Measurements from ENCODE around the gene RBM33. TPM values are rescaled to one million over a fixed set of nuclear protein-coding genes. Genes with fewer than 3 reads are reported as not detected.

RBM33 gene
- total and polyA plus RNA-seq, 2 of the 13 experiments (the other 11 are each of a cell fraction or from before 2014, with no cell fraction given) = 12.4 to 28.9 TPM

- TF ChIP-seq ZNF225 (CRISPR knock-in tag; IDR thresholded peaks at IDR 0.05) (0 out of 2 replicates have a peak, but pooled peaks have one; percentile 3), ZIK1 (CRISPR knock-in tag; IDR thresholded peaks at IDR 0.05; ENCODE audit: borderline replicate concordance, low read depth) (0 out of 2 replicates have a peak, but pooled peaks have one; percentile 8), PAF1 (CRISPR knock-in tag; IDR thresholded peaks at IDR 0.05) (no peak), BRD4 (CRISPR knock-in tag; IDR thresholded peaks at IDR 0.05) (0 out of 2 replicates have a peak, but pooled peaks have one; percentile 12), RBM39 (IDR thresholded peaks at IDR 0.05; ENCODE audit: low read depth, low read length, poor library complexity, severe bottlenecking) (peak; percentile 5), ZFP90 (CRISPR knock-in tag; IDR thresholded peaks at IDR 0.05; ENCODE audit: borderline replicate concordance) (0 out of 2 replicates have a peak, but pooled peaks have one; percentile 12), RXRA (CRISPR knock-in tag; IDR thresholded peaks at IDR 0.05) (no peak; the same call in 1 of the 2 replicates), HDAC1 (CRISPR knock-in tag; IDR thresholded peaks at IDR 0.05) (peak; percentile 33; the same call in 1 of the 2 replicates), ZSCAN29 (CRISPR knock-in tag; conservative IDR thresholded peaks at IDR 0.05) (no peak), E2F1 (CRISPR knock-in tag; IDR thresholded peaks at IDR 0.05) (0 out of 2 replicates have a peak, but pooled peaks have one; percentile 1), IRF2 (CRISPR knock-in tag; IDR thresholded peaks at IDR 0.05) (peak; percentile 27; the same call in 1 of the 2 replicates), ZNF691 (CRISPR knock-in tag; IDR thresholded peaks at IDR 0.05; ENCODE audit: borderline replicate concordance, low read depth) (0 out of 2 replicates have a peak, but pooled peaks have one; percentile 32), ZNF263 (CRISPR knock-in tag; IDR thresholded peaks at IDR 0.05) (peak; percentile 33; the same call in 1 of the 2 replicates), CTCF (CRISPR knock-in tag; IDR thresholded peaks at IDR 0.05) (peak; percentile 28), SUZ12 (IDR thresholded peaks at IDR 0.05; ENCODE audit: low read depth, low read length) (no peak), PATZ1 (CRISPR knock-in tag; IDR thresholded peaks at IDR 0.05) (peak; percentile 75), ZNF468 (CRISPR knock-in tag; IDR thresholded peaks at IDR 0.05) (no peak), ZBTB3 (CRISPR knock-in tag; IDR thresholded peaks at IDR 0.05; ENCODE audit: borderline replicate concordance, low read depth) (no peak), ZGPAT (CRISPR knock-in tag; IDR thresholded peaks at IDR 0.05) (0 out of 2 replicates have a peak, but pooled peaks have one; percentile 1), KDM5A (IDR thresholded peaks at IDR 0.05; ENCODE audit: borderline replicate concordance, low read length) (peak; percentile 20)
These were observed 579 bp downstream of the RBM33 start (continued) for GRCh38 chr7:155644971-155645509.
